Fibroblast of skin of abdomen (primary cell): ENCODE measurements around the gene SAFB2.
A peak's percentile ranks its signal among the peaks of the same experiment; 100 is the strongest.

ENCODE experiments used
- DNase-seq: peaks from one replicate; pipeline ENCODE4 v3.0.0-alpha.2; 2013

The SAFB2 gene

DNA sequence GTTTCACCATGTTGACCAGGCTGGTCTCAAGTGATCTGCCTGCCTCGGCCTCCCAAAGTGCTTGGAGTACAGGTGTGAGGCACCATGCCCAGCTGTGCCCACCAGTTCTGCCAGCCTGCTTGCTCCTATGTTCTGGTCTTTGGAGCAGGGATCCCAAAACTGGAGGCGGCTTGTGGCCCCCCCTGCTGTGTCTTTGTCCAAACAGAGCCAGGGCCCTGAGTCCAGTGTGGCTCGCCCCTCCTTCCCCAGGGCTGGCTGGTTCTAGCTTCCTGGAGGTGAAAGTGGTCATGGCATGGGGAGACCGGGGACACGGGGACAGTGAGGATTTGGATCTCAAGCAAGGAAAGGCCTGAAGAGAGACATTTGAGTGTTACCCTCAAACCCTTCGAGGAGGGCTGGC lies 43.3 kb downstream of the SAFB2 start:
- no peak for DNase-seq

DNA sequence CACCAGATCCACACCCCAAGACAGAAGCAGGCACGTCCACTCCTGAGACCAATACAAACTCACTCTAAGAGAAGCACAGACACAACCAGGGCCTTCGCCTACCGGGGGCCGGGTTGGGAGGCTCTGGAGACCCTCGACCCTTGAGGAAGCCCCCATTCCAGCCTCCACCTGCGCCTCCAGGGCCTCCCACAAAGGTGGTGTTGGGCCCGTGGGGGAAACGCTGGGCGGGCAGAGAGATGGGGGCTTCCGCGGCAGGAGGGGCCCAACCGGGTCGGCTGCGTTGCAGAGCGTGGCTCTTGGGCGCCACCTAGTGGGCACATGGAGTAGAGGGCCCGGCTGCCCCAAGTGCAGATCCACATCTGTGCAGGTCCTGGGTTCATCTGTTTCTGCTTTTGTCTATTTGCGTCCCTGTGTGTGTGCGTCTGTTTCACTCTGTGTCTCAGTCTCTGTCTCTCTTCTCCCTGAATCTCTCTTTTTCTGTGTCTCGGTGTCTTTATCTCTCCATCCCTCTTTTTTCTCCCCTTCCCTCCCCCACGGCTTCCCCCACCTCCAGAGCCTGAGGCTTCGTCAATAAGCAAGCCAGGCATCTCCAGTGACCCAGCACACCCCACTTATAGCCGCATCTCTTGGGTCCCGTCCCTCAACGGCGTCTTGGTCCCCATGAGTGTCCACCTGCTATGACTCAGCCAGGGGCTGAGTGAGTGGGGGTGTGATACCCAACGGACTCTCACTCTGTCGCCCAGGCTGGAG lies 44.3 kb downstream of the SAFB2 start:
- peak; percentile 52 for DNase-seq

DNA sequence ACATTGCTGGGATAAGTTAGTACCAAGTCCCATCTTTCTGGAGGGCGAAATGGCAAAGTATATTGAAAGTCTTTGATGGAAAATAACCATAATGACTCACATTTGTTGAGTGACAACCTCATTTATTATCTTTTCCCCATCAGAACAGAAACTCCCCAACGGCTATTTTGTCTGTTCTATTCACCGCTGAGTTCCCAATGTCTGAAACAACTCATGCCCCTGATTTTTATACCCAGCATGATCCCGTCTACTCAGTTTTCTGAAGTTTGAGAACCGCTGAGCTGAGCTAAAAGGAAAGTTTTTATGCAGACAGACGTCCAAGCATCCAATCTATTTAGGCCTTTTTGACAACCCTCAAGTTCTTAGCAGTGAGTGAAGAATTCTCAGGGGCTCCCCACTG lies 47.0 kb downstream of the SAFB2 start:
- no peak for DNase-seq

DNA sequence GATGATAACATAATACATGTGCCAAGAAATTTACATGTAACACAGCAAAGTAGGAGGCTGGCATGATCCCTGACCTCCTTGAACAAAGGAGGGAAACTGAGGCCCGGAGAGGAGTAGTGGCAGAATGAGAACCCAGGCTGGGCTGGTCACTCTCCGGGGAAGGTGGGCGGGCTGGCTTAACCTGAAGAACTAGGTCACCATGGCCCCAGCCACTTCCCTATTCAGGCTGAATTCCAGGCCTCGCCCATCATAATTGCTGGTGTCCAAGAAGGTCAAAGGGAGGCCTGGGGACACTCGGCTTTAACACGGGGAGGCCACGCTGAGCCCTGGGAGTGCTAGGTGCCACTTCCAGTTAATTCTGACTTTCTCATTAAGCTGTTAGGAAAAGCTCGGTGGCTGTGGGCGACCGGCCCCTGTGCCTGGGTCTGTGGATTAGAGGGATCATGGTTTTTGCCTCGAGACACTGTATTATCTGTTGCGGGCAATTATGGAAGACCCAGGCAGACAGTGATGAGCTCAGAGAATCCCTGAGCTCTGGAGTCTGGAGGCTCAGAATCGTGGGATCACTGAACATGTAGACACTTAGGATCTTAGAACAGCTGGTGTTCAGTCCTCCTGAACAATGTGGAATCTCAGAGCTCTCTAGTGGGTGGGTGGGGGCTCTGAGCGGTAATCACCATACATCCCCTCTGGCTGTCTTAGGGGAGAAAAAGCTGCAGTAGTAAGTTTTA lies 49.9 kb downstream of the SAFB2 start:
- DNase-seq, result no peak

DNA sequence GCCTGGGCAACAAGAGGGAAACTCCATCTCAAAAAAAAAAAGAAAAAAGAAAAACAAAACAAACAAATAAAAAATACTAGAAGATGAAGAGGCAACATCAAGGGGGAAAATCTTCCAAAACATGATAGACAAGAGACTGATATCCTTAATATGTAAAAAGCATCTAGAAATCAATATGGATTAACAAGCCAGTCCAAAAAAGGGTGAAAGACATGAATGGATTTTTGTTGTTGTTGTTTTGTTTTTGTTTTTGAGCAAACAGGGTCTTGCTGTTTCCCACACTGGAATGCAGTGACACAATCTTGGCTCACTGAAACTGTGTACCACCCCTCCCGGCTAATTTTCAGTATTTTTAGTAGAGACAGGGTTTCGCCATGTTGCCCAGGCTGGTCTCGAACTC lies 50.8 kb downstream of the SAFB2 start:
- DNase-seq, result no peak

DNA sequence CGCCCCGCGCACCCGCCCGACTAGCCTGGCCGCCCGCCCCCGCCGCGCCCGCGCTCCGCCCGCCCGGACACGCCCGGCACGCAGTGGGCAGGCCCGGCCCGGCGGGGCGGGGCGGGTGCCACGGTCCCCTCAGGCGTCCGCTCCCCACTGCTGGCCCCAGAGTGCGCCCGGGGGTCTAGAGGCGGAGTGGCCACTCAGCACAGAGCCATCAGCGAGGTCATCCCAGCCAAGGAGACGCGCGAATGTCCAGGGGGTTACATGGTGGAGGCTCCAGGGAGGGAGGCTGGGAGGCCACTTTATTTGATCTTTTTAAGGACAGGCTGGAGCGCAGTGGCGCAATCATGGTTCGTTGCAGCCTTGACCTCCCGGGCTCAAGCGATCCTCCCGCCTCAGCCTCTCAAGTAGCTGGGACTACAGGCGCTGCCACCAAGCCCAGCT lies 54.6 kb downstream of the SAFB2 start:
- no peak for DNase-seq

DNA sequence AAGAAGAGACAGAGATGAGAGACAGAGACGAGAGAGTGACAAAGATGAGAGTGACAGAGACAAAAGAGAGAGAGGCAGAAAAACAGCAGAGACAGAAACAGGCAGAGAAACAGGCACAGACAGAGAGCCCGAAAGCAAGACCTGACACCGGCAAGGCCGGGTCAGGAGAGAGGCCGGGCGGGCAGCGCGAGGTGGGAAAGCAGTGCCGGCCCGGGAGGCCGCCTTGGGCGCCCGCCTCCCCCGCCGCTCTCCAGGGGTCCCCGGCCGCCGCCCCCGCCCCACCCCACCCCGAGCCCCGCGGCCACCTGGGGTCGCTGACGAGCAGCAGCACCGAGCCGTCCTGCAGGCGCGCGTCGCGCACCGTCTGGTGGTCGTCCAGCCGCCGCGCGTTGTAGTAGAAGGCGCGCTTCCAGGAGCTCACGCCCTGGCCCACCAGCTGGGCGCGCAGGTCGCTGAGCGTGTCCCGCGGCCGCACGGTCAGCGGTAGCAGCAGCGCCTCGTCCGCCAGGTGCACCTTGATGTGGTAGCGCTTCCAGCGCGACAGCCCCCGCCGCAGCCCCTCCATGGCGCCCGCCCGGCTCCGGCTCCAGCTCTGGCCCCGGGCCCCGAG lies 55.1 kb downstream of the SAFB2 start, which contains the start of gene TINCR:
TSS of gene TINCR (minus strand) at position 594 of the 610 bp plus-strand sequence.
- no peak for DNase-seq

DNA sequence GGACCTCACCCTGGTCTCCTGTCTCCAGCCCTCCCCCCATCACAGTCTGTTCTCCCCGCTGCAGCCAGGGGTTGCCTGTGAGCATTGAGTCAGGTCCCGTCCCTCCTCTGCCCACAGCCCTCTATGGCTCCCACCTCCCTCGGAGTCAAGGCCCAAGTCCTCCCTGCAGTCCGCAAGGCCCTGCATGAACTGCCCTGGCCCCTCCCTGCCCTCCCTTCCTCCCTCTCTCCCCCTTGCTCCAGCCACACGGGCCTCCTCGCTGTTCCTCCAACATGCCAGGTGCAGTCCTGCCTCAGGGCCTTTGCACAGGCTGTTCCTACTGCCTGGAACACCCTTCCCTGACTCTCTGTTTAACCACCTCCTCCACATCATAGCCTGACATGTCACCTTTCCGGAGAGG lies 57.6 kb downstream of the SAFB2 start:
- no peak for DNase-seq

DNA sequence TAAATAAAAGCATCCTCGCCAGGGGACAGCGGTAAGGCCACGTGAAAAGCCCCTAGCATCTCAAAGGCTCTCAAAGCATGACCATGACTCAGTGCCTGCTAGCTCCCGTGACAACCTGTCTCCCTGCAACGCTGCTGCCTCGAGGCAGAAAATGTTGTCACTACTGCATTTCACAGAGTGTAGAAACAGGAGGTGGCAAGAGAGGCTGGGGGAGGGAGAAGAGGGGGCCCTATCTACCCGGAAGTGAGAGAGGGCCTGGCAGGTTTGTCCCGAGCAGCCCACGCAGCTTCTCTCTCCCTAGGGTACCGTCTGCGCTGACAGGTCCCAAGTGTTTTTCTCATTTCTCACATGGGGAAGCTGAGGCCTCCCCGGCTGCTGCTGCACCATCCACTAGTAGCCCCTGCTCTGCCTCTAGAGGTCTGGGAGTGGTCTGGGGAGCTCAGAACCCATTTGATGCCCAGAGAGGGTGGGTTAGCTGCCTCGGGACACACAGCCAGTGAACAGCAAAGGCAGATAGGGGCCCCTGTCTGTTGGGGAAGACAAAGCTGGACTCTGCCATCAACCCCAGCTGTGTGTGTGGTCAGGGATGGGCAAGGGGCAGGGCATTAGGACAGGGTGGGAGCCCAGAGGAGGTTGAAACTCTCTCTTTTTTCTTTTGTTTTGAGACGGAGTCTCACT lies 58.5 kb downstream of the SAFB2 start:
- no peak for DNase-seq

DNA sequence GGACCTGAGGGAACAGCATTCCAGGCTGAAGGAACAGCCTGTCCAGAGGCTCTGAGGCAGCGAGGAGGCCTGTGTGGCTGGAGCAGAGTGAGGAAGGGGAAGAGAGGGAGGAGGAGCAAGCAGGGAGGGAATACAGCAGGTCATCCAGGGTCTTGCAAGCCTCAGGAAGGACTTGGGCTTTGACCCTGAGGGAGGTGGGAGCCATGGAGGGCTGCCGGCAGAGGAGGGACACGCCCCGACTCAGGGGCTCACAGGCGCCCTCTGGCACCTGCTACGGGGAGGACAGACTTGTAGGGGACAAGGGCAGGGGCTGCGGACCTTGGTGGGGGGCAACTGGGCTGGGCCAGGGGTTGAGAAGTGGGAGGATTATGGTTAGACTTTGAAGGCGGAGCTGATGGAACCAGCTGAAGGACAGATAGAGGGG lies 59.6 kb downstream of the SAFB2 start:
- DNase-seq, result no peak

DNA sequence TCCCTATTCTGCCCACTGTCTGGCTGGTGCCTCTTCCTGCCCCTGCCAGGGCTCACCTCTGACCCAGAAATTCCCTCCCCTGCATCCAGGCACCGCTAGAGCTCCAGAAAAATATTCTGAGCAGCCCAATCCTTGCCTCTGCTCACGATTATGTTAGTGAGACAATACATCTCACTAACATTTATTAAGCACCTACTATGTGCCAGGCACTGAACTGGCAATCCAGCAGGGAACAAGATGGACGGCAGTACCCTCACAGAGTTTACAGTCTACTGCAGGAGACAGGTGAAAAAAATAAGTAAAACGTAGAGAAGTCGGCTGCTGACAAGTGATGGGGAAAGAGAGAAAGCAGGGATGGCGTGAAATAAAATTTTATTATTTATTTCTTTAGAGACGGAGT lies 60.3 kb downstream of the SAFB2 start:
- no peak for DNase-seq

DNA sequence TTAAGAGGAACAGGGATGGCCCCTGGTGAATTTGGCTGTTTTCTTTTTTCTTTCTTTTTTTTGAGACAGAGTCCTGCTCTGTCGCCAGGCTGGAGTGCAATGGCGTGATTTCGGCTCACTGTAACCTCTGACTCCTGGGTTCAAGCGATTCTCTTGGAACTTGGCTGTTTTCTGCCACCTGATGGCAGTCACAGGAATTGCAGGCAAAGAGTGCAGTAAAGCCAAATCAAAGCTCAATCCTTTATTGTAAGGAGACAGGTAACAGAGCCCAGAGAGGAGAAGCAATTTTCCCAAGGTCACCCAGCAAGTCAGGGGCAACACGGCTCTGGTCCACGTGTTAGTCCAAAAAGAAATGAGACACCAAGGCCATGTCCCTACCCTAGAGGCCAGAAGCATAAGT lies 61.0 kb downstream of the SAFB2 start:
- DNase-seq, result no peak

DNA sequence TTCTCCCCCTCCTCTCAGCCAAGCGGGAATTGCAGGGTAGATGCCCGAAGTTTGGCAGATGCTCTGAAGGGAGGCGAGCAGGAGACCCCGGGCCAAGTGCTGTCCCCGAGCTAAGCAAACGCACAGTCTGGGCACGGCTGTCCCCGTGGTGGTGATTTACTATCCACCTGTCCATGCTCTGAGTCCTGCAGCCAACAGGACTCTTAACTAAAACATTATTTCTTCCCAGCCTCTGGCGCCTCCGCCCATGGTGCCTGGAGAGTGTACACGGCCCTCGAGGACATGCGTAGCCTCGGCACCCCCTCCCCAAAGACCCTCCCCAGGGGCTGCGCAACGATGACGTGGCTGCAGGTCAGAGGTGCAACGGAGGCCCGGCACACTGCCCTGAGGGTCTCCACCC lies 62.4 kb downstream of the SAFB2 start:
- DNase-seq, result no peak

DNA sequence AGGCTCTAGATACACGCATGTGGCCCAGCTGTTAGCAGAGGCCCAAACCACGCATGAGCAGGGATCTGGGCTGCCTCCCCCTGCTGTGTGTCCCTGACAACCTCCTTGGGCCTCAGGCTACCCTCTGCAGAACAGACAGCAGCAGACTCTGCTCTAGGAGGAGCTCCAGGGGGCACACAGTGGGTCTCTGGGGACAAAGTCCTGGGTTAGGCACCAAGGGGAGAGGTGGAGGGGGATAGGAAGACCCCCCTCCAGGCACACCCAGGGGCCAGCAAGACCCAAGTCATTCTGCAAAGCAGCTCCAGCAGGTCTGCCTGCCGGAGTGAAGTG lies 62.8 kb downstream of the SAFB2 start:
- no peak for DNase-seq

DNA sequence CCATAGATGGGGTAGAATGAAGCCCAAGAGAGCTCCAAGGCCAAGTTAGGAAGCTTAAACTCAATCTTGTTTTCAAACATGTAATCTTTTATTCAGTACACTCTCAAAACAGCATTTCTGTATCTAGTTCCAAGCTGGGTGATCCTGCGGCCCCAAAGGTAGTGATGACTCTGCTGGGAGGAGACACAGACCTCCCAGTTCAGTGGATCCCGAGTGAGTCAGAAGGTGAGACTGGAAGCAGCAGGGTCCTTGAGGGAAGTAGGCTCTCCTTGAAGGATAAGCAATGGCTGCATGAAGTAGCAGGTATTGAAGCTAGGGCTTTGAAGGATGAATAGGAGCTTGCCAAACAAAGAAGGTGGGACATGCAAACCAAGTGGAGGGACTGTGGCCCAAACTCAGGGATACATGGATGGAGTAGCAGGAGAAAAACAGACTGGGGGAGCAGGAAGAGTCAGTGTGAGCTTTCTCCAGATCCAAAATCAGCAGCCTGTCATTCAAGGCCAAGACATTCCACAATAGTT lies 64.4 kb downstream of the SAFB2 start:
- DNase-seq, result no peak

DNA sequence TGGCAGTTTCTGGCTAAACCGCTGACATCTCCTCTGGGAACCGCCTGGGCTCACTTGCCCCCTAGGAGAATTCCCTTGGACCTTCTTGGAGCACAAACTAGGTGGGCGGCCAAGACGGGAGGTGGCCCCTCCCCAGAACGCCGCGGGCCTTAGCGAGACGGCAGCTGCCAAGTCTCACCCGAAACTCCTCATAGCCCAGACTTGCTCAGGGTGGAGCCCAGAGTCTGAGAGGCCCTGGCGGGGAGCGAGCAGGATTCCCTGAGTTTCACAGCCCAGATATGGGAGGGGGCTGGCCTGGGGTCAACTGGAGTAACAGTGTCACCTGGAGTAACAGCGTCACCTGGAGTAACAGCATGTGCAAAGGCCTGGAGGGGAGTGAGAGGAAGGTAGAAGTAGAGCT lies 64.9 kb downstream of the SAFB2 start:
- no peak for DNase-seq

DNA sequence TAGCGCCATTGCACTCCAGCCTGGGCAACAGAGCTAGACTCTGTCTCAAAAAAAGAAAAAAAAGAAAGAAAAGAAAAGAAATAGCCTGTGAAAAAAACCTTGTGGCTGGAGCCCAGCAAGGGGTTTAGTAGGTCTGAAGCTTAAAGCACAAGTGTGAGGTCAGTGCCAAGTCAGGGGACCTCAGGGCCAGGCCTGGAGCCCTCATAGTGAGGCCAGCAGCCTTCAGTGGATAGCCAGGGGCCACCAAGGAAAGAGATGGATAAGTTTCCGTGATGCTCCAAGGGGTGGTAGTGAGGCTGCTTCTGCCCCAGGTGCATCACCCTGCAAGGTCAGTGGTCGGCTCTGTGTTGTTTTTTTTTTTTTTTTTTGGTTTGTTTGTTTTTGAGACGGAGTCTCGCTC lies 67.7 kb downstream of the SAFB2 start:
- no peak for DNase-seq

DNA sequence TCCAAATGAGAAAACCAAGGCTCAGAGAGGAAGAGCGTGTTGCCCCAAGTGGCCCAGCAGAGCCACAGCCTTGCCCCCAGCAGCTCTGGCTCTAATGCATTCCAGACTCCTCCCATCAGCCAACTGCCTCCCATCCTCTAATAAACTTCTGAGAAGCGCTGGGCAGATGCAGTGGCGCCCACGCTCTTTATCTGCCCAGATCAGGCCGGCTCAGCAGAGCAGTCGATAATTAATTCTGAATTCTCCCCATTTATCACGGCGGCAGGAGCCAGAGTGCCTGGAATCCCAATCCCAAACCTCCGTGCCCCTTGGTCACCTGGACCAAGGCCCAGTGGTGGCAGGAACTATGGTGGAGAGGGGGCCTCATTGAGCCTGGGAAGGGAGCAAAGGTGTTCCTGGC lies 68.7 kb downstream of the SAFB2 start:
- no peak for DNase-seq

DNA sequence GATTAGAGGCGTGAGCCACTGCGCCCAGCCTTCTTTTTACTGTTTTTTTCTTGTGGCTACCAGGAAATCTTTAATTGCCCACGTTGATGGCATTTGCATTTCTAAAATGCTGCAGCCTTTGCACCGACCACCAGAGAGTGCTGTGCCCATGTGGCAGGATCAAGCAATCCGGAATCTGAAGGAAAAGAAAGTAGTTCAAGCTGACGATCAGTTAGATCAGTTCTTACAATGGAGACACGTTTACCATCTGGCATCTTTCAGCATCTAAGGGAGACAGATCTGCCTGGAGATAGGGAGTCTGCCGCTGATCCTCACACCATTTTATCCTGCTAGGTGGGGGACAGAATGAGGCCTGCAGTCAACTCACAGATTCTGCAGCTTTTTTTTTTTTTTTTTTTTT lies 74.7 kb downstream of the SAFB2 start:
- peak; percentile 25 for DNase-seq

DNA sequence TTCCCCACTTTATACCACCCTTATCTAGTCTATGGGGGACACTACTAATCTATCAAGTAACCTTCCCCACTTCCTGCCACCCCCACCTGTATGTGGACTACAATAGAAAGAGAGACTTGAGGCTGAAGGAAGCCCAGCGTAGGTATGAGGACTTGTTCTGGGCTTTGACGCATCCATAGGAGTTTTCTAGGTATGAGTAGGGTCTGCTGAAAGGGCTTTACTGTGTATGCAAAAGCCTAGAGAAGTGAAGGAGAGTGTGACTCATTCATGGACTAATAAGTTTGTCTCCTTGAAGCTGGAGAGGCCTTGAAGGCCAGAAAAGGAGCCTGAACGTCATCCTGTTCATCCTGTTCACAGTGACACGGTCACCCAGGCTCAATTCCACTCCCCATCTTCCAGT lies 76.6 kb downstream of the SAFB2 start:
- DNase-seq, result no peak

DNA sequence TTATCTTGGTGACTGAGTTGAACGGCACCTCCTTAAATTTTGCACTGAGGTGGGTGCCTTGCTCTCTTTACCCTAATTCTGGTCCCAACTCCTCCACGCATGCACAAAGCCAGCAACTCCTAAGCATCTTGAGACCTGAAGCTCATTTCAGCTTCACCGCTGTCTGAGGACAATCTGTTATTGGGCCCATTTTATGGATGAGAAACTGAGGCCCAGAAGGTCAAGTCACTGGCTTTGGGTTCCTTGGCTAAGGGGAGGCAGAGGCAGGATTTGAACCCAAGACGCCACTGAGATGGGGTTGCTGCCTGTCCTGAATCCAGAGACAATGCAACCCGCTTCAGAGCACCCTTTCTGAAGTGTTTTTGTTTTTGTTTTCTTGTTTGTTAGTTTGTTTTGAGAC lies 77.5 kb downstream of the SAFB2 start:
- DNase-seq, result no peak

DNA sequence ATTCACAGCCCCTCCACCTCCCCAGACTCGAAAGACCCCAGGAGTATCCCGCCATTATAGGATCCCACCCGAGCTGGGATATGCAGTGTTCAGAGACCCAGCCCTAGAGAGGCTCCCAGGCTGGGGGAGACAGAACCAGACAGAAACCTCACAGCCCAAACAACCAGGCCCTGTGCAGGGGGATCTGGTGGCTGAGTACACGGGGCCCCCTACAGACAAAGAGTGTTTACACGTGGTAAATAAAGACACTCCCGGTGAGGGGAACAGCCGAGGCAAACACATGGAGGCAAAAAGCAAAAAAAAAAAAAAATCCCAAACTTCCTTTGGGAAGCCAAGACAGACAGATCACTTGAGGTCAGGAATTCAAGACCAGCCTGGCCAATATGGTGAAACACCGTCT lies 79.9 kb downstream of the SAFB2 start:
- no peak for DNase-seq

DNA sequence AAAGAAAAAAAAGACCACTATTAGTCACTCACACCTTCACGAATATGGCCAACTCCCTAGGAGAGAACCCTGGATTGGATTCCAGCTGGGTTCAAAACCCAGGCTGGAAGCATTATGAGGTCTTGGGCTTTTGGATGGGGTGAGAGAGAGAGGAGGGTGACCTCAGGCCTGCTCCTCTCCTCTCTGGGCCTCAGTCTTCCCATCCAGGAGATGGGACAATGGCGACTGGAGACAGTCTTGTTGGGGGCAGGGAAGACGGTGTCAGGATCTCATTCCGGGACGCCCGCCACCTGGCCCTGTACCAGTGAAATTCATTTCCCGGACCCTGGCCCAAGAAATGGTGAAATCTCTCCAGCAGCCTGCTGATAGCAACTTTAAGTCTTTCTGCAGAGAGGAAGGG lies 81.1 kb downstream of the SAFB2 start:
- no peak for DNase-seq
